Stimulated activated CD4-positive, alpha-beta T cell treated with anti-CD3 and anti-CD28 coated beads, TNF-alpha, amount 100 ng/mL, for 1 hour (primary cell): ENCODE results near the gene CHIA.

Experiments
- DNase-seq, 3 donors: peaks; one replicate each; pipeline ENCODE4 v3.0.0-alpha.2; 2020; ENCODE audit warnings: low read depth in 3 of 3, low spot score in 1 of 3

CHIA gene

DNA sequence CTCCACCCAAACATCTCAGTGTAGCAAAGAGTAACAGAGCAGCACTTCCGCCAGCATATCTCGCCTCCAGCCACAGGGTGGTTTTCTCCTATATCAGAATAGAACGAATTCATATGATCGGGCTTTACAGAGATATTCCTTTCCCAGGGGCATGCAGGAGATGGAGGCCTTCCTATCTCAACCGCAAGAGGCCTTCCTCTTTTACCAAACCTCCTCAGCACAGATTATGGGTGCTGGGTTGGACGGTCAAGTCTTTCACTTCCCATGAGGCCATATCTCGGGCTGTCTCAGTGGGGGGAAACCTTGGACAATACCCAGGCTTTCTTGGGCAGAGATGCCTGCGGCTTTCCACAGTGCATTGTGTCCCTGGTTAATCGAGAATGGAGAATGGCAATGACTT is 71.1 kb downstream of the CHIA start:
- DNase-seq = no peak

DNA sequence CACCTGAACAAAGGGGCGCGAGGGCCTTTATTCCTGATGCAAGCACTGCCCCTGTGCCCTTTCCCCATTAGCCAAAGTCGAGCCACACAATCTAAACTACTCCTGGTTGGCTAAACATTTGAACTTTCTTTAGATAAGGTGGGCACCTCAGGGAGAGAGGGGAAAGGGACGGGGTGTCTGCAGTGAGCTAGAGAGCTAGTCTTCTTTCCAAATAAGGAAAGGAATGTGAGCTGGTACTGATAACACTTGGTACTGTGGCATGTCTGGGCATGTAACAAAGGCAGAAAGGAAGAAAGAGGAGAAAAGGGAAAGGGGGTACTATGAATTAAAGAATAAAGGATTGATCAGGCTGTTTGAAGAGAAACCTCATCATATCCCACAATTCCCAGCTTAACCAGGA is 74.0 kb downstream of the CHIA start:
- DNase-seq = no peak

DNA sequence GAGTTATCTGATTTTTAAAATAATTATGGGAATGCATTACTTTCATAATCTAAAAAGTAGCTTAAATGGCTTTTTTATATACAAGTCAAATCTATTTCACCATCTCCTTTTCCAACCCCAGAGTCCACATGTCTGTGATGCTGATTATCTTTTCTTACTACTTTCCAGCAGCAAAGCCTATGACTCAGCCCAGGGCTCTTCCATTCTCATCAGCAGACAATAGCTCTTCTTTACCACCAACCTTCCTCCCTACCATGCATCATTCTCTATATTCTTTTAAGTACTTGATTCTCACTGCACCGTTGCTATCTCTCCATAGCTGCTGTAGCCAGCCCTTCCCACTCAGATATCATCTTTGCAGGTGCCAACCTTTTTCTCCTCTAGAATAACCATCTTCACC is 75.6 kb downstream of the CHIA start:
- no peak for DNase-seq

DNA sequence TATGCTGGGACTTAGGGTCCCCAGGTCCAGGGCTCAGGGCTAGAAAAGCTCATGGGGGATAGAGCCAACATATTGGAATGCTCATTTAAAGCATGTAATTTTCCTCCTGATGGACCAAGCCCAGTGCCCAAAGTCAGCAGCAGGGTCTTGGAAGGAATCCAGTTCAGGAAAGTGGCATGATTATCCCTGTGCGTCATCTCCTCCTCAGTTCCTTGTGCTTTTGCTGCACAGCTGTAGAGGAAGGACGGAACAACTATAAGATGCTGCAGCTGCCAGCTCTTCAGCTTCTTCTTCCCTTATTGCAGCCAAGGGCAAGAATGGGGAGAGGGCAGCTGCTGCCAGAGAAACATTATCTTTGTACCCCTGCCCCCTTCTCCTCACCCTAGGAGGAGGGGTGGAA is 78.5 kb downstream of the CHIA start:
- no peak for DNase-seq

DNA sequence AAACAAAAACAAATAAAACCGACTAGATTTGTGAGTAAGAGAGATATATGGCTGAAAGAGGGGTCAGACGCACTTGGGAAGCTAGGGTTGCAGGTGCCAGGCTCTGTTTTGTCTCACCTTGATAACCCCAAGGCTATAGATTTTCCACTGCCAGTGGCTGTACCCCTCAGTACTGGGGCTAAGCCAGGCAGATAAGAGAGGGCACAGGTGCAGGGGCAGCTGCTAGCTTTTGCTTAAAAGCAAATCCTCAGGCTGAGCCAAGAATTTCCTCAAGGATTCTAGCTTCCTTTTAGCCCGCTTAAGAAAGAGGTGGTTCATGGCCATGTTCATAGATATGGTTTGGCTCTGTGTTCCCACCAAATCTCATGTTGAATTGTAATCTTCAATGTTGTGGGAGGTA is 79.0 kb downstream of the CHIA start:
- DNase-seq = no peak
